HepG2 (cell line): ENCODE results near the gene SEC14L6. TPM values are rescaled to one million over a fixed set of nuclear protein-coding genes. Genes with fewer than 3 reads are reported as not detected.

Experiments used
- CBX5 ChIP-seq: sonication (generic); formaldehyde crosslinking; IDR thresholded peaks from 2 replicates; pipeline ENCODE4 v1.4.0; 2020; ENCODE audit warnings: missing genetic modification reagents, borderline replicate concordance
- ERF ChIP-seq: IDR thresholded peaks from 2 replicates; pipeline ENCODE4 v1.6.1; 2018; ENCODE audit warnings: missing biosample characterization, missing genetic modification reagents
- FOXM1 ChIP-seq: sonication (generic); formaldehyde crosslinking; IDR thresholded peaks from 2 replicates; pipeline ENCODE4 v1.5.0; 2020; ENCODE audit warnings: missing genetic modification reagents
- GATAD2A ChIP-seq: IDR thresholded peaks from 2 replicates; pipeline ENCODE4 v1.6.1; 2016
- GTF2F1 ChIP-seq: fragments of 150-350 bp; IDR thresholded peaks from 2 replicates; pipeline ENCODE4 v1.6.1; 2014; ENCODE audit warnings: low read length
- HNF1A ChIP-seq, 2 experiments: sonication (generic) in 1 of 2; formaldehyde crosslinking in 1 of 2; IDR thresholded peaks; 2 replicates each; pipeline versions ENCODE4 v1.4.0 to v1.6.1; 2016 to 2020; ENCODE audit warnings: borderline replicate concordance in 1 of 2, low read depth in 1 of 2, mild to moderate bottlenecking in 1 of 2, missing genetic modification reagents in 1 of 2
- JUNB ChIP-seq: sonication (generic); formaldehyde crosslinking; IDR thresholded peaks from 2 replicates; pipeline ENCODE4 v1.8.0; 2022; ENCODE audit warnings: missing genetic modification reagents, mild to moderate bottlenecking, borderline replicate concordance
- KDM2A ChIP-seq: sonication (generic); formaldehyde crosslinking; IDR thresholded peaks from 2 replicates; pipeline ENCODE4 v1.4.0; 2020; ENCODE audit warnings: low read depth, missing genetic modification reagents, borderline replicate concordance
- LCORL ChIP-seq, 2 experiments: fragments of 450-650 bp in 1 of 2; sonication (generic) in 1 of 2; formaldehyde crosslinking in 1 of 2; IDR thresholded peaks; 2 replicates each; pipeline versions ENCODE4 v1.5.0 to v1.6.1; 2017 to 2020; ENCODE audit warnings: antibody characterized with exemption in 1 of 2, missing genetic modification reagents in 1 of 2
- MAZ ChIP-seq, 2 experiments: sonication (generic) in 1 of 2; formaldehyde crosslinking in 1 of 2; IDR thresholded peaks; 2 replicates each; pipeline versions ENCODE4 v1.5.0 to v1.6.1; 2012 to 2020; ENCODE audit warnings: low read depth in 2 of 2, mild to moderate bottlenecking in 2 of 2, borderline replicate concordance in 1 of 2, improper control_type of control experiment in 1 of 2, low read length in 1 of 2, missing genetic modification reagents in 1 of 2, moderate library complexity in 1 of 2
- MBD4 ChIP-seq: IDR thresholded peaks from 2 replicates; pipeline ENCODE4 v1.6.1; 2012; ENCODE audit warnings: low read length, inconsistent platforms, borderline replicate concordance
- SALL1 ChIP-seq: sonication (generic); formaldehyde crosslinking; IDR thresholded peaks from 2 replicates; pipeline ENCODE4 v1.8.0; 2022; ENCODE audit warnings: mild to moderate bottlenecking, missing genetic modification reagents
- SP5 ChIP-seq: IDR thresholded peaks from 2 replicates; pipeline ENCODE4 v1.6.1; 2016; ENCODE audit warnings: low read depth, borderline replicate concordance
- ZKSCAN5 ChIP-seq: sonication (generic); formaldehyde crosslinking; IDR thresholded peaks from 2 replicates; pipeline ENCODE4 v1.5.1; 2020; ENCODE audit warnings: mild to moderate bottlenecking, missing genetic modification reagents
- ZNF318 ChIP-seq: sonication (generic); formaldehyde crosslinking; IDR thresholded peaks from 2 replicates; pipeline ENCODE4 v1.4.0; 2020; ENCODE audit warnings: mild to moderate bottlenecking, missing genetic modification reagents
- ZNF383 ChIP-seq: sonication (generic); formaldehyde crosslinking; IDR thresholded peaks from 2 replicates; pipeline ENCODE4 v1.4.0; 2020; ENCODE audit warnings: missing genetic modification reagents, mild to moderate bottlenecking, borderline replicate concordance
- ZNF780A ChIP-seq: sonication (generic); formaldehyde crosslinking; IDR thresholded peaks from 2 replicates; pipeline ENCODE4 v1.8.0; 2022; ENCODE audit warnings: mild to moderate bottlenecking, missing genetic modification reagents, moderate library complexity
- polyA plus RNA-seq, 8 experiments: library from polyadenylated mRNA; depleted of rRNA in 3 of 8; stranded (reverse) in 7 of 8; unstranded in 1 of 8; fragments of >200 nt; fragmentation: Illumina TruSeq in 4 of 8; extraction: Trizol in 4 of 8; gene quantifications; 2 replicates each; pipeline versions ENCODE4 v1.2.1 to v1.2.3, GENCODE V29; 2011 to 2016; ENCODE audit warnings: low read depth in 4 of 8, missing spikeins in 1 of 8, mixed read lengths in 1 of 8; ENCODE audit not compliant: insufficient read depth in 1 of 8
- total RNA-seq, 5 experiments: library from RNA; depleted of rRNA; stranded (reverse); fragments of >200 nt; fragmentation: Illumina TruSeq; extraction: Trizol; gene quantifications; 2 replicates each; pipeline ENCODE4 v1.2.3, GENCODE V29; 2016; ENCODE audit warnings: low read depth in 1 of 5

SEC14L6 gene
- total and polyA plus RNA-seq, 2 of the 13 experiments (the other 11 are each of a cell fraction or from before 2014, with no cell fraction given) = 0.09 to 9.3 TPM

GRCh38 chr22:30566125-30566524 is 19.6 kb upstream of the SEC14L6 start (continued):
- TF ChIP-seq ERF (CRISPR knock-in tag) (0 out of 2 replicates have a peak, but pooled peaks have one; percentile 39), HNF1A (IDR thresholded peaks at IDR 0.05; ENCODE audit: low read depth) (0 out of 2 replicates have a peak, but pooled peaks have one; percentile 32), HNF1A (CRISPR knock-in tag; IDR thresholded peaks at IDR 0.05; ENCODE audit: borderline replicate concordance) (no peak), KDM2A (peak; percentile 31; the same call in 1 of the 2 replicates), LCORL (IDR thresholded peaks at IDR 0.05) (no peak), LCORL (CRISPR knock-in tag; IDR thresholded peaks at IDR 0.05) (peak; percentile 75), SP5 (peak; percentile 61; the same call in 1 of the 2 replicates), FOXM1 (CRISPR knock-in tag) (no peak), MBD4 (no peak), JUNB (CRISPR knock-in tag) (no peak), GATAD2A (CRISPR knock-in tag) (0 out of 2 replicates have a peak, but pooled peaks have one; percentile 19), ZNF383 (CRISPR knock-in tag) (no peak), ZNF780A (CRISPR knock-in tag) (no peak), CBX5 (peak; percentile 45; the same call in 1 of the 2 replicates), ZKSCAN5 (CRISPR knock-in tag) (peak; percentile 94; the same call in 1 of the 2 replicates), ZNF318 (CRISPR knock-in tag) (no peak), MAZ (IDR thresholded peaks at IDR 0.05; ENCODE audit: borderline replicate concordance, low read depth, low read length) (no peak), MAZ (CRISPR knock-in tag; IDR thresholded peaks at IDR 0.05; ENCODE audit: low read depth) (no peak), SALL1 (CRISPR knock-in tag) (peak; percentile 32; the same call in 1 of the 2 replicates), GTF2F1 (no peak)
